Pancreas (tissue), 10 donors: ENCODE measurements around the gene ARSG. TPM values are rescaled to one million over a fixed set of nuclear protein-coding genes. Genes with fewer than 3 reads are reported as not detected.

Experiments used
- ATAC-seq, 4 donors: fragments of 200-7000 bp; cut with Tn5 transposase; one replicate each; pipeline versions ENCODE4 v1.8.0 to v1.9.1; 2020; ENCODE audit warnings: mild to moderate bottlenecking in 4 of 4, moderate library complexity in 4 of 4
- DNase-seq, 6 donors: peaks; one replicate each; pipeline ENCODE4 v3.0.0-alpha.2; 2020
- FAIRE-seq: peaks from 2 replicates; lab custom pipeline; 2012; peaks lifted over from hg19 to GRCh38; lab: Jason Lieb, UNC
- H3K27ac ChIP-seq, 4 donors: fragments of 200-600 bp; sonication (generic); 1 replicate in 3 of 4; 2 replicates in 1 of 4; pipeline versions ENCODE4 v1.5.0 to v1.8.0; 2020
- H3K27me3 ChIP-seq, 4 donors: fragments of 200-600 bp; one replicate each; pipeline ENCODE4 v1.8.0; 2021
- H3K36me3 ChIP-seq, 3 donors: fragments of 200-600 bp; sonication (generic) in 1 of 3; one replicate each; pipeline versions ENCODE4 v1.5.0 to v1.8.0; 2020 to 2021
- H3K4me1 ChIP-seq, 3 donors: fragments of 200-600 bp; one replicate each; pipeline ENCODE4 v1.8.0; 2021
- H3K4me3 ChIP-seq, 4 donors: fragments of 200-600 bp; sonication (generic) in 2 of 4; one replicate each; pipeline versions ENCODE4 v1.5.0 to v1.8.0; 2020 to 2021
- H3K9me3 ChIP-seq, 4 donors: fragments of 200-600 bp; one replicate each; pipeline ENCODE4 v1.8.0; 2021
- CTCF ChIP-seq, 4 donors: fragments of 200-600 bp; sonication (generic) in 3 of 4; IDR thresholded peaks; one replicate each; pipeline versions ENCODE4 v1.5.0 to v1.8.0; 2021; ENCODE audit warnings: antibody characterized with exemption in 4 of 4
- WGBS, 2 donors: extraction: QIAGEN DNeasy Blood & Tissue Kit; methylation state at CpG; one replicate each; pipeline ENCODE4 v1.1.7; 2013; 5-methylcytosine and 5-hydroxymethylcytosine counted together
- intact Hi-C, 3 donors: fragments of 100-400 bp; cut with DNase I; formaldehyde crosslinking; loops; one replicate each; pipeline versions ENCODE4 v1.11.1 to v1.14.2; 2022
- polyA plus RNA-seq, 2 donors: library from polyadenylated mRNA; stranded (reverse); fragments of 200-250 nt; gene quantifications; one replicate each; pipeline ENCODE4 v1.2.3, GENCODE V29; 2013
- total RNA-seq, 6 donors: library from RNA; stranded (reverse); fragmentation: NEBNext Ultra II Directional in 4 of 6; extraction: Animal tissue kit (Norgen Biotek cat#: 25700) in 4 of 6; gene quantifications; one replicate each; pipeline versions ENCODE4 v1.2.1 to v1.2.4, GENCODE V29; 2021 to 2023
- donor health status: healthy with polysubstance abuse.
- donor health status: DM: no; HTN: no; CAD: no; lungs with moderate emphysema.
- donor health status: DM: no; HTN: no; CAD: no.
- donor health status: control.
- donor health status: control.
- donor health status: Bipolar disorder and iron deficiency.
- donor health status: DM: yes; HTN: yes; CAD: no.
- donor health status: DM: no; HTN: no; CAD: no.
- donor health status: DM: no; HTN: no; CAD: no.
- donor health status: DM: yes; HTN: yes; CAD: no.

Gene ARSG
- total and polyA plus RNA-seq, 8 donors = 0.46 to 2.5 (median 1.4) TPM

GRCh38 chr17:68449021-68449739, 157.9 kb downstream of the ARSG start:
- H3K9me3 ChIP-seq = no peaks in the 10 kb centered on the region
- peaks cover 4 to 22% (median 5%) of the 10 kb centered on the region in 3 donors for H3K36me3 ChIP-seq
- TF ChIP-seq CTCF (IDR thresholded peaks at IDR 0.05) = no peak
- no peak overlapping the region for H3K27ac ChIP-seq
- DNase-seq = no peak
- no peak overlapping the region for H3K4me3 ChIP-seq
- intact Hi-C loops = no loop called here
- no peaks in the 10 kb centered on the region for H3K4me1 ChIP-seq
- no peak for FAIRE-seq
- ATAC-seq = no peak
- WGBS, 2 donors = 93% methylated on average over 13 of the region's 13 CpGs
- H3K27me3 ChIP-seq = no peaks in the 10 kb centered on the region

- DNase-seq (no peak), FAIRE-seq (no peak), ATAC-seq (no peak)
- TF ChIP-seq CTCF (IDR thresholded peaks at IDR 0.05) = no peak
- Histone ChIP-seq H3K9me3 (no peaks in the 10 kb centered on the region), H3K27ac (no peak overlapping the region), H3K4me3 (no peak overlapping the region), H3K36me3 (peaks cover 4 to 22% (median 5%) of the 10 kb centered on the region in 3 donors), H3K4me1 (peaks cover 0 to 3% (median under 1%) of the 10 kb centered on the region in 3 donors), H3K27me3 (no peaks in the 10 kb centered on the region)
- intact Hi-C loops = no loop called here
- 66 to 76% methylated on average over 8 of the region's 8 CpGs for WGBS, 2 donors
These were observed 159.1 kb downstream of the ARSG start for GRCh38 chr17:68450391-68450790.

GRCh38 chr17:68450801-68451200, 159.5 kb downstream of the ARSG start:
- H3K27ac ChIP-seq = no peak overlapping the region
- intact Hi-C loops = no loop called here
- H3K4me1 ChIP-seq = peaks cover 4 to 7% (median 5%) of the 10 kb centered on the region in 3 donors
- ATAC-seq (no peak), FAIRE-seq (no peak), DNase-seq (no peak)
- H3K27me3 ChIP-seq = no peaks in the 10 kb centered on the region
- H3K4me3 ChIP-seq = no peak overlapping the region
- peaks cover 4 to 22% (median 5%) of the 10 kb centered on the region in 3 donors for H3K36me3 ChIP-seq
- 89 to 91% methylated on average over 14 of the region's 14 CpGs for WGBS, 2 donors
- H3K9me3 ChIP-seq = no peaks in the 10 kb centered on the region
- no peak for TF ChIP-seq CTCF (IDR thresholded peaks at IDR 0.05)

GRCh38 chr17:68451670-68452354, 160.5 kb downstream of the ARSG start:
- TF ChIP-seq CTCF (IDR thresholded peaks at IDR 0.05) = no peak
- H3K27me3 ChIP-seq = no peaks in the 10 kb centered on the region
- peaks cover 5 to 11% (median 8%) of the 10 kb centered on the region in 3 donors for H3K4me1 ChIP-seq
- no peaks in the 10 kb centered on the region for H3K9me3 ChIP-seq
- intact Hi-C loops = no loop called here
- FAIRE-seq = no peak
- no peak for DNase-seq
- H3K4me3 ChIP-seq = no peak overlapping the region
- no peak overlapping the region for H3K27ac ChIP-seq
- ATAC-seq = no peak
- WGBS, 2 donors = 67 to 71% methylated on average over 5 of the region's 5 CpGs
- peaks cover 4 to 22% (median 5%) of the 10 kb centered on the region in 3 donors for H3K36me3 ChIP-seq
